IMR-90 (cell line): ENCODE results near the gene COL18A1.

Source experiments
- BHLHE40 ChIP-seq: fragments of 150-350 bp; IDR thresholded peaks from 2 replicates; pipeline ENCODE4 v1.6.1; 2016; ENCODE audit warnings: mild to moderate bottlenecking, low read depth, low read length
- CTCF ChIP-seq: conservative IDR thresholded peaks from 2 replicates; pipeline ENCODE4 v1.5.1; 2012; ENCODE audit warnings: mild to moderate bottlenecking, low read depth, low read length, improper control_type of control experiment
- MAFK ChIP-seq: IDR thresholded peaks from 2 replicates; pipeline ENCODE4 v1.6.1; 2012; ENCODE audit warnings: low read depth, low read length, improper control_type of control experiment
- POLR2A ChIP-seq: IDR thresholded peaks from 2 replicates; pipeline ENCODE4 v1.6.1; 2012; ENCODE audit warnings: mild to moderate bottlenecking, low read depth, low read length

- TF ChIP-seq CTCF (no peak), POLR2A (no peak), MAFK (no peak), BHLHE40 (no peak)
Measured at GRCh38 chr21:45423201-45423955, 18.4 kb downstream of the COL18A1 start.
